HepG2 (cell line): ENCODE measurements around the gene C18orf63. TPM values are rescaled to one million over a fixed set of nuclear protein-coding genes. Genes with fewer than 3 reads are reported as not detected.

Experiments
- ARNT2 ChIP-seq: sonication (generic); formaldehyde crosslinking; IDR thresholded peaks from 2 replicates; pipeline ENCODE4 v1.8.0; 2022; ENCODE audit warnings: mild to moderate bottlenecking, low read depth, missing genetic modification reagents, moderate library complexity
- HOXA5 ChIP-seq: sonication (generic); formaldehyde crosslinking; IDR thresholded peaks from 2 replicates; pipeline ENCODE4 v1.4.0; 2020; ENCODE audit warnings: missing genetic modification reagents
- MEF2D ChIP-seq: sonication (generic); formaldehyde crosslinking; IDR thresholded peaks from 2 replicates; pipeline ENCODE4 v1.5.1; 2020; ENCODE audit warnings: mild to moderate bottlenecking, missing genetic modification reagents
- SIX1 ChIP-seq: sonication (generic); formaldehyde crosslinking; IDR thresholded peaks from 2 replicates; pipeline ENCODE4 v1.4.0; 2020; ENCODE audit warnings: missing genetic modification reagents, borderline replicate concordance
- SNRNP70 ChIP-seq: fragments of 200-400 bp; formaldehyde crosslinking; IDR thresholded peaks from 2 replicates; pipeline ENCODE4 v1.6.1; 2017; ENCODE audit warnings: mild to moderate bottlenecking, low read depth, low read length, moderate library complexity
- THAP11 ChIP-seq: IDR thresholded peaks from 2 replicates; pipeline ENCODE4 v1.6.1; 2016; ENCODE audit warnings: missing biosample characterization, missing genetic modification reagents
- ZFAT ChIP-seq: sonication (generic); formaldehyde crosslinking; conservative IDR thresholded peaks from 2 replicates; pipeline ENCODE4 v1.8.1; 2023; ENCODE audit warnings: missing genetic modification reagents, inconsistent platforms
- ZNF20 ChIP-seq: sonication (generic); formaldehyde crosslinking; IDR thresholded peaks from 2 replicates; pipeline ENCODE4 v1.4.0; 2020; ENCODE audit warnings: mild to moderate bottlenecking, moderate library complexity, missing genetic modification reagents
- ZNF879 ChIP-seq: sonication (generic); formaldehyde crosslinking; IDR thresholded peaks from 2 replicates; pipeline ENCODE4 v1.8.1; 2023; ENCODE audit warnings: missing genetic modification reagents
- polyA plus RNA-seq, 8 experiments: library from polyadenylated mRNA; depleted of rRNA in 3 of 8; stranded (reverse) in 7 of 8; unstranded in 1 of 8; fragments of >200 nt; fragmentation: Illumina TruSeq in 4 of 8; extraction: Trizol in 4 of 8; gene quantifications; 2 replicates each; pipeline versions ENCODE4 v1.2.1 to v1.2.3, GENCODE V29; 2011 to 2016; ENCODE audit warnings: low read depth in 4 of 8, missing spikeins in 1 of 8, mixed read lengths in 1 of 8; ENCODE audit not compliant: insufficient read depth in 1 of 8
- total RNA-seq, 5 experiments: library from RNA; depleted of rRNA; stranded (reverse); fragments of >200 nt; fragmentation: Illumina TruSeq; extraction: Trizol; gene quantifications; 2 replicates each; pipeline ENCODE4 v1.2.3, GENCODE V29; 2016; ENCODE audit warnings: low read depth in 1 of 5
- TF ChIP-seq, protein P1 (sequence below): sonication (generic); formaldehyde crosslinking; IDR thresholded peaks from 2 replicates; pipeline ENCODE4 v1.5.1; 2020; ENCODE audit warnings: mild to moderate bottlenecking, missing genetic modification reagents, borderline replicate concordance
- TF ChIP-seq, protein P2 (sequence below): sonication (generic); formaldehyde crosslinking; IDR thresholded peaks from 2 replicates; pipeline ENCODE4 v1.8.0; 2022; ENCODE audit warnings: missing genetic modification reagents, mild to moderate bottlenecking, moderate library complexity, borderline replicate concordance
- TF ChIP-seq, protein P3 (sequence below): sonication (generic); formaldehyde crosslinking; IDR thresholded peaks from 2 replicates; pipeline ENCODE4 v1.9.0; 2022; ENCODE audit warnings: low read depth, missing genetic modification reagents
- TF ChIP-seq, protein P4 (sequence below): sonication (generic); formaldehyde crosslinking; IDR thresholded peaks from 2 replicates; pipeline ENCODE4 v1.5.0; 2020; ENCODE audit warnings: mild to moderate bottlenecking, missing genetic modification reagents
- TF ChIP-seq, protein P5 (sequence below): sonication (generic); formaldehyde crosslinking; IDR thresholded peaks from 2 replicates; pipeline ENCODE4 v1.4.0; 2020; ENCODE audit warnings: missing genetic modification reagents

C18orf63 gene
- total and polyA plus RNA-seq, 2 of the 13 experiments (the other 11 are each of a cell fraction or from before 2014, with no cell fraction given): 0.01 TPM; not detected in 1

DNA sequence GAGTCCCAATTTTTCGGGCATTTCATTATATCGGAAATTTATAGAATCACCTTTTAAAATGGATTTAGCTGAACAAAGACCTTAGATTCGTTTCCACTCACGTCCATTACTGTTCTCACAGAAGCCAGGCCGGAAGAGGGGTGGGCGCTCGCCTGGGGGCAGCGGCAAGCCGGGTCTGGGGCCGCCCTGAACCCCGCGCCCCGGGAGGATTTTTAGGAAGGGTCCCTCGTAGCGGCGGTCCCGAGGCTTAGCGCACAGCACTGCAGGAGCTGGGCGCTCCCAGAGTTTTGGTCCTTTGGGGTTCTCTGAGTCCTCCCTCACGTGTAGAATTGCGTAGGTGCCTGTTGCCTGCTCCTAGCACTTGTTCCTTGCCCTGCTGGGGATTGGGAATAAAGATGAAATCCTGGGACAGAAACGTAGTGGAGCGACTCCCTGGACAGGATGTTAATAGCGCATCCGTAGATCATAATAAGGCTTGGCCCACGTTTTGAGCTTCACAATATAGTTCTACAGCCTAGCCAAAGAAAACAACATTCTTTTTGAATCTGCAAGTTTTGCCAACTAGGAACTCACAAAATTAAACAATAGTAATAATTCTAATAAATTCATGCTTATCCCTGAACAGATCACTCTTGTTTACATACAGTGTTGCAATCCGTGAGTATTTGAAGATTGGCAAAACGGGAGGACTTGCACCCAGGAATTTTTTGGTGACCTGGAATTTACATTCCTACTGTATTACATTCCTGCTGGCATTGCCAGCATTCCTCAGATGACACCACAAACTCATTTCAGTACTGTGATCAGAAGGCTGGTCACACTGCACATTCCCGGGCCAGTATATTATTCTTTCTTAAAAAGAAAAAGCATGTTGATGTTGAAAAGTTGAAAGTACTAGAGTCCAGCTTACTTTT, 875 bp downstream of the C18orf63 start (continued):
- TF ChIP-seq ZNF879 (no peak), SNRNP70 (no peak), SIX1 (CRISPR knock-in tag) (0 out of 2 replicates have a peak, but pooled peaks have one; percentile 42), ZFAT (CRISPR knock-in tag) (no peak), MEF2D (CRISPR knock-in tag) (no peak), THAP11 (CRISPR knock-in tag) (no peak), ARNT2 (no peak), HOXA5 (CRISPR knock-in tag) (no peak), ZNF20 (CRISPR knock-in tag) (no peak)
- TF ChIP-seq, protein P1, sequence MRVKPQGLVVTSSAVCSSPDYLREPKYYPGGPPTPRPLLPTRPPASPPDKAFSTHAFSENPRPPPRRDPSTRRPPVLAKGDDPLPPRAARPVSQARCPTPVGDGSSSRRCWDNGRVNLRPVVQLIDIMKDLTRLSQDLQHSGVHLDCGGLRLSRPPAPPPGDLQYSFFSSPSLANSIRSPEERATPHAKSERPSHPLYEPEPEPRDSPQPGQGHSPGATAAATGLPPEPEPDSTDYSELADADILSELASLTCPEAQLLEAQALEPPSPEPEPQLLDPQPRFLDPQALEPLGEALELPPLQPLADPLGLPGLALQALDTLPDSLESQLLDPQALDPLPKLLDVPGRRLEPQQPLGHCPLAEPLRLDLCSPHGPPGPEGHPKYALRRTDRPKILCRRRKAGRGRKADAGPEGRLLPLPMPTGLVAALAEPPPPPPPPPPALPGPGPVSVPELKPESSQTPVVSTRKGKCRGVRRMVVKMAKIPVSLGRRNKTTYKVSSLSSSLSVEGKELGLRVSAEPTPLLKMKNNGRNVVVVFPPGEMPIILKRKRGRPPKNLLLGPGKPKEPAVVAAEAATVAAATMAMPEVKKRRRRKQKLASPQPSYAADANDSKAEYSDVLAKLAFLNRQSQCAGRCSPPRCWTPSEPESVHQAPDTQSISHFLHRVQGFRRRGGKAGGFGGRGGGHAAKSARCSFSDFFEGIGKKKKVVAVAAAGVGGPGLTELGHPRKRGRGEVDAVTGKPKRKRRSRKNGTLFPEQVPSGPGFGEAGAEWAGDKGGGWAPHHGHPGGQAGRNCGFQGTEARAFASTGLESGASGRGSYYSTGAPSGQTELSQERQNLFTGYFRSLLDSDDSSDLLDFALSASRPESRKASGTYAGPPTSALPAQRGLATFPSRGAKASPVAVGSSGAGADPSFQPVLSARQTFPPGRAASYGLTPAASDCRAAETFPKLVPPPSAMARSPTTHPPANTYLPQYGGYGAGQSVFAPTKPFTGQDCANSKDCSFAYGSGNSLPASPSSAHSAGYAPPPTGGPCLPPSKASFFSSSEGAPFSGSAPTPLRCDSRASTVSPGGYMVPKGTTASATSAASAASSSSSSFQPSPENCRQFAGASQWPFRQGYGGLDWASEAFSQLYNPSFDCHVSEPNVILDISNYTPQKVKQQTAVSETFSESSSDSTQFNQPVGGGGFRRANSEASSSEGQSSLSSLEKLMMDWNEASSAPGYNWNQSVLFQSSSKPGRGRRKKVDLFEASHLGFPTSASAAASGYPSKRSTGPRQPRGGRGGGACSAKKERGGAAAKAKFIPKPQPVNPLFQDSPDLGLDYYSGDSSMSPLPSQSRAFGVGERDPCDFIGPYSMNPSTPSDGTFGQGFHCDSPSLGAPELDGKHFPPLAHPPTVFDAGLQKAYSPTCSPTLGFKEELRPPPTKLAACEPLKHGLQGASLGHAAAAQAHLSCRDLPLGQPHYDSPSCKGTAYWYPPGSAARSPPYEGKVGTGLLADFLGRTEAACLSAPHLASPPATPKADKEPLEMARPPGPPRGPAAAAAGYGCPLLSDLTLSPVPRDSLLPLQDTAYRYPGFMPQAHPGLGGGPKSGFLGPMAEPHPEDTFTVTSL (CRISPR knock-in tag): peak; percentile 40; the same call in 1 of the 2 replicates
- TF ChIP-seq, protein P2, sequence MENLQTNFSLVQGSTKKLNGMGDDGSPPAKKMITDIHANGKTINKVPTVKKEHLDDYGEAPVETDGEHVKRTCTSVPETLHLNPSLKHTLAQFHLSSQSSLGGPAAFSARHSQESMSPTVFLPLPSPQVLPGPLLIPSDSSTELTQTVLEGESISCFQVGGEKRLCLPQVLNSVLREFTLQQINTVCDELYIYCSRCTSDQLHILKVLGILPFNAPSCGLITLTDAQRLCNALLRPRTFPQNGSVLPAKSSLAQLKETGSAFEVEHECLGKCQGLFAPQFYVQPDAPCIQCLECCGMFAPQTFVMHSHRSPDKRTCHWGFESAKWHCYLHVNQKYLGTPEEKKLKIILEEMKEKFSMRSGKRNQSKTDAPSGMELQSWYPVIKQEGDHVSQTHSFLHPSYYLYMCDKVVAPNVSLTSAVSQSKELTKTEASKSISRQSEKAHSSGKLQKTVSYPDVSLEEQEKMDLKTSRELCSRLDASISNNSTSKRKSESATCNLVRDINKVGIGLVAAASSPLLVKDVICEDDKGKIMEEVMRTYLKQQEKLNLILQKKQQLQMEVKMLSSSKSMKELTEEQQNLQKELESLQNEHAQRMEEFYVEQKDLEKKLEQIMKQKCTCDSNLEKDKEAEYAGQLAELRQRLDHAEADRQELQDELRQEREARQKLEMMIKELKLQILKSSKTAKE: no peak
- TF ChIP-seq, protein P3, sequence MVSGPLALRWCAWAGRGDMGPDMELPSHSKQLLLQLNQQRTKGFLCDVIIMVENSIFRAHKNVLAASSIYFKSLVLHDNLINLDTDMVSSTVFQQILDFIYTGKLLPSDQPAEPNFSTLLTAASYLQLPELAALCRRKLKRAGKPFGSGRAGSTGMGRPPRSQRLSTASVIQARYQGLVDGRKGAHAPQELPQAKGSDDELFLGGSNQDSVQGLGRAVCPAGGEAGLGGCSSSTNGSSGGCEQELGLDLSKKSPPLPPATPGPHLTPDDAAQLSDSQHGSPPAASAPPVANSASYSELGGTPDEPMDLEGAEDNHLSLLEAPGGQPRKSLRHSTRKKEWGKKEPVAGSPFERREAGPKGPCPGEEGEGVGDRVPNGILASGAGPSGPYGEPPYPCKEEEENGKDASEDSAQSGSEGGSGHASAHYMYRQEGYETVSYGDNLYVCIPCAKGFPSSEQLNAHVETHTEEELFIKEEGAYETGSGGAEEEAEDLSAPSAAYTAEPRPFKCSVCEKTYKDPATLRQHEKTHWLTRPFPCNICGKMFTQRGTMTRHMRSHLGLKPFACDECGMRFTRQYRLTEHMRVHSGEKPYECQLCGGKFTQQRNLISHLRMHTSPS (CRISPR knock-in tag): peak; percentile 71; the same call in 1 of the 2 replicates
- TF ChIP-seq, protein P4, sequence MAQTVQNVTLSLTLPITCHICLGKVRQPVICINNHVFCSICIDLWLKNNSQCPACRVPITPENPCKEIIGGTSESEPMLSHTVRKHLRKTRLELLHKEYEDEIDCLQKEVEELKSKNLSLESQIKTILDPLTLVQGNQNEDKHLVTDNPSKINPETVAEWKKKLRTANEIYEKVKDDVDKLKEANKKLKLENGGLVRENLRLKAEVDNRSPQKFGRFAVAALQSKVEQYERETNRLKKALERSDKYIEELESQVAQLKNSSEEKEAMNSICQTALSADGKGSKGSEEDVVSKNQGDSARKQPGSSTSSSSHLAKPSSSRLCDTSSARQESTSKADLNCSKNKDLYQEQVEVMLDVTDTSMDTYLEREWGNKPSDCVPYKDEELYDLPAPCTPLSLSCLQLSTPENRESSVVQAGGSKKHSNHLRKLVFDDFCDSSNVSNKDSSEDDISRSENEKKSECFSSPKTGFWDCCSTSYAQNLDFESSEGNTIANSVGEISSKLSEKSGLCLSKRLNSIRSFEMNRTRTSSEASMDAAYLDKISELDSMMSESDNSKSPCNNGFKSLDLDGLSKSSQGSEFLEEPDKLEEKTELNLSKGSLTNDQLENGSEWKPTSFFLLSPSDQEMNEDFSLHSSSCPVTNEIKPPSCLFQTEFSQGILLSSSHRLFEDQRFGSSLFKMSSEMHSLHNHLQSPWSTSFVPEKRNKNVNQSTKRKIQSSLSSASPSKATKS: no peak
- TF ChIP-seq, protein P5, sequence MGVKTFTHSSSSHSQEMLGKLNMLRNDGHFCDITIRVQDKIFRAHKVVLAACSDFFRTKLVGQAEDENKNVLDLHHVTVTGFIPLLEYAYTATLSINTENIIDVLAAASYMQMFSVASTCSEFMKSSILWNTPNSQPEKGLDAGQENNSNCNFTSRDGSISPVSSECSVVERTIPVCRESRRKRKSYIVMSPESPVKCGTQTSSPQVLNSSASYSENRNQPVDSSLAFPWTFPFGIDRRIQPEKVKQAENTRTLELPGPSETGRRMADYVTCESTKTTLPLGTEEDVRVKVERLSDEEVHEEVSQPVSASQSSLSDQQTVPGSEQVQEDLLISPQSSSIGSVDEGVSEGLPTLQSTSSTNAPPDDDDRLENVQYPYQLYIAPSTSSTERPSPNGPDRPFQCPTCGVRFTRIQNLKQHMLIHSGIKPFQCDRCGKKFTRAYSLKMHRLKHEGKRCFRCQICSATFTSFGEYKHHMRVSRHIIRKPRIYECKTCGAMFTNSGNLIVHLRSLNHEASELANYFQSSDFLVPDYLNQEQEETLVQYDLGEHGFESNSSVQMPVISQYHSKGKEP (CRISPR knock-in tag): no peak
